Measurements from ENCODE around the gene IL23R. TPM values are rescaled to one million over a fixed set of nuclear protein-coding genes. Genes with fewer than 3 reads are reported as not detected.

IL23R gene
- total and polyA plus RNA-seq, 12 donors = 0.03 to 9.5 (median 1.9) TPM

- no peak overlapping the region for H3K27ac ChIP-seq
- no peaks in the 10 kb centered on the region for H3K36me3 ChIP-seq (replicated peaks in 1 of 2)
- 71 to 74% (median 73%) methylated on average over 2 of the region's 2 CpGs for WGBS, 4 donors
- H3K9me3 ChIP-seq (replicated peaks in 1 of 3) = no peaks in the 10 kb centered on the region
- peaks cover 5% of the 10 kb centered on the region for H3K27me3 ChIP-seq
- no peak for DNase-seq
- intact Hi-C loops (cut with DNase I) = no loop called here
- H3K4me1 ChIP-seq (replicated peaks in 1 of 2) = no peaks in the 10 kb centered on the region
- no peak overlapping the region for H3K4me3 ChIP-seq
- no peak for TF ChIP-seq POLR2A (IDR thresholded peaks at IDR 0.05)
- TF ChIP-seq, protein P1, sequence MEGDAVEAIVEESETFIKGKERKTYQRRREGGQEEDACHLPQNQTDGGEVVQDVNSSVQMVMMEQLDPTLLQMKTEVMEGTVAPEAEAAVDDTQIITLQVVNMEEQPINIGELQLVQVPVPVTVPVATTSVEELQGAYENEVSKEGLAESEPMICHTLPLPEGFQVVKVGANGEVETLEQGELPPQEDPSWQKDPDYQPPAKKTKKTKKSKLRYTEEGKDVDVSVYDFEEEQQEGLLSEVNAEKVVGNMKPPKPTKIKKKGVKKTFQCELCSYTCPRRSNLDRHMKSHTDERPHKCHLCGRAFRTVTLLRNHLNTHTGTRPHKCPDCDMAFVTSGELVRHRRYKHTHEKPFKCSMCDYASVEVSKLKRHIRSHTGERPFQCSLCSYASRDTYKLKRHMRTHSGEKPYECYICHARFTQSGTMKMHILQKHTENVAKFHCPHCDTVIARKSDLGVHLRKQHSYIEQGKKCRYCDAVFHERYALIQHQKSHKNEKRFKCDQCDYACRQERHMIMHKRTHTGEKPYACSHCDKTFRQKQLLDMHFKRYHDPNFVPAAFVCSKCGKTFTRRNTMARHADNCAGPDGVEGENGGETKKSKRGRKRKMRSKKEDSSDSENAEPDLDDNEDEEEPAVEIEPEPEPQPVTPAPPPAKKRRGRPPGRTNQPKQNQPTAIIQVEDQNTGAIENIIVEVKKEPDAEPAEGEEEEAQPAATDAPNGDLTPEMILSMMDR (IDR thresholded peaks at IDR 0.05) = no peak
Measured at GRCh38 chr1:67159233-67159632, 7.0 kb upstream of the IL23R start.

GRCh38 chr1:67162954-67163353 lies 3.3 kb upstream of the IL23R start:
- H3K9me3 ChIP-seq (replicated peaks in 1 of 3) = no peaks in the 10 kb centered on the region
- H3K4me1 ChIP-seq (replicated peaks in 1 of 2) = peaks cover 5% of the 10 kb centered on the region in 2 donors
- no peak overlapping the region for H3K4me3 ChIP-seq
- intact Hi-C loops (cut with DNase I) = no loop called here
- no peaks in the 10 kb centered on the region for H3K27me3 ChIP-seq
- H3K36me3 ChIP-seq (replicated peaks in 1 of 2) = no peaks in the 10 kb centered on the region
- TF ChIP-seq POLR2A (IDR thresholded peaks at IDR 0.05) = no peak
- TF ChIP-seq, protein P1 (IDR thresholded peaks at IDR 0.05) = no peak
- no peak overlapping the region for H3K27ac ChIP-seq
- DNase-seq = no peak
- 94 to 100% (median 98%) methylated on average over 2 of the region's 2 CpGs for WGBS, 4 donors

- Histone ChIP-seq H3K27me3 (no peaks in the 10 kb centered on the region), H3K27ac (no peak overlapping the region), H3K4me3 (no peak overlapping the region), H3K4me1 (replicated peaks in 1 of 2) (peaks cover 5% of the 10 kb centered on the region in 2 donors), H3K9me3 (replicated peaks in 1 of 3) (no peaks in the 10 kb centered on the region), H3K36me3 (replicated peaks in 1 of 2) (no peaks in the 10 kb centered on the region)
- intact Hi-C loops (cut with DNase I) = no loop called here
- no peak for DNase-seq
- TF ChIP-seq, protein P1 (IDR thresholded peaks at IDR 0.05) = no peak
- no peak for TF ChIP-seq POLR2A (IDR thresholded peaks at IDR 0.05)
- 95 to 98% (median 96%) methylated on average over 4 of the region's 4 CpGs for WGBS, 4 donors
Measured at GRCh38 chr1:67165468-67166041, 699 bp upstream of the IL23R start.

GRCh38 chr1:67169496-67169895 lies 3.2 kb downstream of the IL23R start:
- H3K27ac ChIP-seq = no peak overlapping the region
- no peaks in the 10 kb centered on the region for H3K36me3 ChIP-seq (replicated peaks in 1 of 2)
- intact Hi-C loops (cut with DNase I) = no loop called here
- peaks cover 5% of the 10 kb centered on the region in 2 donors for H3K4me1 ChIP-seq (replicated peaks in 1 of 2)
- DNase-seq = no peak
- TF ChIP-seq, protein P1 (IDR thresholded peaks at IDR 0.05) = no peak
- no peak for TF ChIP-seq POLR2A (IDR thresholded peaks at IDR 0.05)
- WGBS, 4 donors = 47 to 78% (median 58%) methylated on average over 2 of the region's 2 CpGs
- H3K9me3 ChIP-seq (replicated peaks in 1 of 3) = no peaks in the 10 kb centered on the region
- H3K27me3 ChIP-seq = no peaks in the 10 kb centered on the region
- H3K4me3 ChIP-seq = no peak overlapping the region

Data from adrenal gland (tissue), 12 donors.